ENCODE data around the gene LMF2. TPM values are rescaled to one million over a fixed set of nuclear protein-coding genes. Genes with fewer than 3 reads are reported as not detected.

The LMF2 gene
- total RNA-seq, 1 donor from 2014 or later: 66.2 TPM

- Mint-ChIP-seq H3K27ac (no peak overlapping the region), H3K36me3 (peaks cover 9% of the 10 kb centered on the region), H3K4me3 (no peak overlapping the region), H3K9me3 (no peaks in the 10 kb centered on the region), H3K27me3 (ENCODE audit: low read depth) (no peaks in the 10 kb centered on the region), H3K4me1 (no peaks in the 10 kb centered on the region)
- no peak for TF ChIP-seq CTCF (IDR thresholded peaks at IDR 0.05; ENCODE audit: unreplicated experiment)
- no peak for DNase-seq (ENCODE audit: low spot score in 2 of 2, unreplicated experiment in 2 of 2)
Observed at GRCh38 chr22:50519151-50519550, 11.6 kb upstream of the LMF2 start.

- H3K9me3 Mint-ChIP-seq: no peaks in the 10 kb centered on the region
Observed at GRCh38 chr22:50518606-50519005, 11.1 kb upstream of the LMF2 start.

GRCh38 chr22:50517495-50518260 lies 10.2 kb upstream of the LMF2 start:
- peaks cover 9% of the 10 kb centered on the region for H3K36me3 Mint-ChIP-seq
- no peaks in the 10 kb centered on the region for H3K4me1 Mint-ChIP-seq
- H3K27ac Mint-ChIP-seq: no peak overlapping the region
- no peak for DNase-seq (ENCODE audit: low spot score in 2 of 2, unreplicated experiment in 2 of 2)
- no peak for TF ChIP-seq CTCF (IDR thresholded peaks at IDR 0.05; ENCODE audit: unreplicated experiment)
- H3K9me3 Mint-ChIP-seq: no peaks in the 10 kb centered on the region
- no peaks in the 10 kb centered on the region for H3K27me3 Mint-ChIP-seq (ENCODE audit: low read depth)
- no peak overlapping the region for H3K4me3 Mint-ChIP-seq

More at GRCh38 chr22:50518606-50519005, 11.1 kb upstream of the LMF2 start:
- H3K36me3 Mint-ChIP-seq: peaks cover 9% of the 10 kb centered on the region
- no peak overlapping the region for H3K27ac Mint-ChIP-seq
- TF ChIP-seq CTCF (IDR thresholded peaks at IDR 0.05; ENCODE audit: unreplicated experiment): no peak
- no peak overlapping the region for H3K4me3 Mint-ChIP-seq
- no peak for DNase-seq (ENCODE audit: low spot score in 2 of 2, unreplicated experiment in 2 of 2)
- H3K4me1 Mint-ChIP-seq: no peaks in the 10 kb centered on the region
- no peaks in the 10 kb centered on the region for H3K27me3 Mint-ChIP-seq (ENCODE audit: low read depth)

- Mint-ChIP-seq H3K27me3 (ENCODE audit: low read depth) (no peaks in the 10 kb centered on the region), H3K9me3 (no peaks in the 10 kb centered on the region), H3K4me1 (no peaks in the 10 kb centered on the region), H3K36me3 (peaks cover 13% of the 10 kb centered on the region), H3K27ac (no peak overlapping the region), H3K4me3 (no peak overlapping the region)
- no peak for DNase-seq (ENCODE audit: low spot score in 2 of 2, unreplicated experiment in 2 of 2)
- TF ChIP-seq CTCF (IDR thresholded peaks at IDR 0.05; ENCODE audit: unreplicated experiment): no peak
Observed at GRCh38 chr22:50516891-50517290, 9.4 kb upstream of the LMF2 start.

GRCh38 chr22:50516068-50516467 lies 8.6 kb upstream of the LMF2 start:
- peaks cover 13% of the 10 kb centered on the region for H3K36me3 Mint-ChIP-seq
- no peak overlapping the region for H3K4me3 Mint-ChIP-seq
- DNase-seq (ENCODE audit: low spot score in 2 of 2, unreplicated experiment in 2 of 2): no peak
- H3K27ac Mint-ChIP-seq: no peak overlapping the region
- no peaks in the 10 kb centered on the region for H3K9me3 Mint-ChIP-seq
- no peaks in the 10 kb centered on the region for H3K4me1 Mint-ChIP-seq
- no peak for TF ChIP-seq CTCF (IDR thresholded peaks at IDR 0.05; ENCODE audit: unreplicated experiment)
- no peaks in the 10 kb centered on the region for H3K27me3 Mint-ChIP-seq (ENCODE audit: low read depth)

All from mesothelial cell of epicardium (in vitro differentiated cells).